GM19025 (cell line): Measurements from ENCODE around the gene RSPH3.

Experiments
- ATAC-seq: cut with Tn5 transposase; IDR thresholded peaks from one replicate; pipeline ENCODE4 v1.9.1; 2021; ENCODE audit warnings: mild to moderate bottlenecking, low read depth, moderate library complexity; ENCODE audit not compliant: unreplicated experiment

RSPH3 gene

GRCh38 chr6:158939255-158940159 is 60.5 kb downstream of the RSPH3 start:
- ATAC-seq = no peak

- ATAC-seq = no peak
Measured at GRCh38 chr6:158938811-158939254, 61.2 kb downstream of the RSPH3 start.

GRCh38 chr6:158938220-158938619 is 61.8 kb downstream of the RSPH3 start:
- ATAC-seq = no peak

DNA sequence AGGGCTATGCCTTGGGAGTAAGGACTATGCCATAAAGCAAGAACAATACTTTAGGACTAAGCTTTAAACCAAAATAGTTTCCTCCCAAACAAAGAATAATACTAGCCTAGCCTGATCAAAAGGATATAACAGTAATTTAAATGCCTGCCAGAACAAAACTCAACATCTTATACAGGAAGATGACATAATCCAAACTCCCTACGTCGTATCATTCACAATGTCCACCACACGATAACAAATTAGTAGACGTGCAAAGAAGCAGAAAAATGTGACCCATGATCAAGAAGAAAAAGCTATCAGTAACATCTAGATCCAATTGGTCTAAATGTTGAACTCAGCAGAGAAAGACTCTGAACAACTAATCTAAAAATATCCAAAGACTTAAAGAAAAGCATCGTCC is 65.8 kb downstream of the RSPH3 start:
- no peak for ATAC-seq

DNA sequence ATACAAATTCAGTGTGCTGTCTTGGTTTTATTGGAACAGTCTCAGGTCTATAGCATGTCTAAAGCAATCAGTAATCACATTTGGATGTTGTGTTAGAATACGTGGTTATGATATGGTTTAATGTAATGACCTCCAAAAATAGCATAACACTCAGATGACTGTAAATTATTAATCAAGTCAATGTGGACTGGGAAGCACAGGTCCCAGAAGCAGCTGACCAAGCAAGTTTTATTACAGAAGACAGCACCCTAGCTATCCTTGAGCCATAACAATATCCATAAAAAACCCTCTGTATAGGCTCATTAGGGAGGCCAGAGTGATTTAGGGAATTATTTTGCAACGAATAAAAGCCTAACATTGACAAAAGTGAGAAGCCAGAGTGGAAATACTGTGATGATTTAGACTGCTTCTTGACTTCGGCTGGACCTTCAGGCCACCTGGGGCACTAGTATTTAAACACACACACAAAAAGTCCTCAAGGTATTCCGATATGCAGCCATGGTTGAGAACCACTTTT is 66.9 kb downstream of the RSPH3 start:
- ATAC-seq = no peak

GRCh38 chr6:158928068-158928467 is 71.9 kb downstream of the RSPH3 start:
- no peak for ATAC-seq

DNA sequence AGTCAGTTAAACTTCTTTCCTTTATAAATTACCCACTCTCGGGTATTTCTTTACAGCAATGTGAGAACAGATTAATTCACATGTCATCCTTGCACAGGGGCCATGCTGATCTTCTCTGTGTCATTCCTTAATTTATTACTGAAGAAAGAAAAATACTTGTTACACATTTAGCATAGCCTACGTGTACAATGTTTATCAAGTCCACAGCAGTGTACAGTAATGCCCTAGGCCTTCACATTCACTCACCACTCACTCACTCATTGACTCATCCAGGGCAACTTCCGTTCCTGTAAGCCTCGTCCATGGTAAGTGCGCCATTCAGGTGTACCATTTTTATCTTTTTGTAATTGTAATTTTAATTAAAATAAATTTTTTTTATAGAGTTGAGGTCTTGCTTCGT is 73.6 kb downstream of the RSPH3 start:
- ATAC-seq = no peak

GRCh38 chr6:158924499-158925455 is 75.2 kb downstream of the RSPH3 start:
- no peak for ATAC-seq

DNA sequence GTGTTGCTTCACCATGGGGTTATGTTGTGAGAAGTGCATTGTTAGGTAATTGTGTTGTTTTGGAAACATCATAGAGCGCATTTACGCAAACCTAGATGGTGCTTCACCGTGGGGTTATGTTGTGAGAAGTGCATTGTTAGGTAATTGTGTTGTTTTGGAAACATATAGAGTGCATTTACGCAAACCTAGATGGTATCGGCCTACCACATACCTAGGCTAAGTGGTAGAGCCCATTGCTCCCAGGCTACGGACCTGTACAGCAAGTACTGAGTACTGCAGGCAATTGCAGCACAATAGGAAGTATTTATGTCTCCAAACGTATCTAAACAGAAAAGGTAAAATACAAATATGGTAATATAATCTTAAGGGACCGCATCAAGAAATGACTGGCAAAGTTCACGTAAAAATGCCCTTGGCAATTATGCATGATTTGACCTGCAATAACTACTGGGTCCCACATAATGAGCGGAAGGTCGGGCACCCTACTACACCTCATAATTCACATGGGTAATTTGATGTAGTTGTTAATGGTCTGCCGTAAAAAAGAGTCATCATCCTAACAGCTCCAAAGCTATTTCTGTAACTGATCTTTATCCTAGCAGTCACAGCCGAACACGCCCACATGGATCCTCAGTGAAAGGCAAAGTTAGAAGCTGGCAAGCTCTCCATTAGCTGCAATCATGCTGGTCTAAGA is 76.0 kb downstream of the RSPH3 start:
- no peak for ATAC-seq
